ENCODE results near the gene PDZD7.

PDZD7 gene

GRCh38 chr10:101031128-101031795, at the start of gene PDZD7, which contains the start of gene SFXN3:
Gene PDZD7 (minus strand): TSS chr10:101031129. CDS start chr10:101030219, 910 bp downstream.
Gene SFXN3 (plus strand): TSS chr10:101031234. CDS start chr10:101034695, 3,461 bp downstream.
- DNase-seq, result peak; percentile 97 to 98

DNA sequence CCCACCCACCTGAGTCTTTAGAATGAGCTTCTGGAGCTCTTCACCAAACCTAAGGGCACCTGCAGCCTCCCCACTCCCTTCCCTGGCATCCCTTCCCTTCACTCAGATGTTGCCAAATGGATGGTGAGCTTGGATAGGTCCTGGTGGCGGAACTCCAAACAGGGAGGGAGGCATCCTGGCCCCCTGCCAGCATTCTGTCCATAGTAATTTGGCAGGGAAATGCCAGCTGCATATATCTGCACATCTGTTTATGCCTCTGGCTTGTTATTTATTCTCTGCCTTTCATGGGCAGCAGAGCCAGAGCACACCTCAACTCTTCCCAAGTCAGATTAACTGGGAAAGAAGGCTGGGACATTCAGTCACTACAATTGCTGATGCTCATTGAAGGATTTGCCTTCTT, 48.9 kb upstream of the PDZD7 start:
- no peak for DNase-seq

GRCh38 chr10:101076630-101077029, 45.7 kb upstream of the PDZD7 start:
- no peak for DNase-seq

GRCh38 chr10:101075775-101076174, 44.8 kb upstream of the PDZD7 start:
- no peak for DNase-seq

- DNase-seq, result no peak
Observed at GRCh38 chr10:101073631-101074030, 42.7 kb upstream of the PDZD7 start.

- DNase-seq, result no peak
Observed at GRCh38 chr10:101072923-101073322, 42.0 kb upstream of the PDZD7 start.

- no peak for DNase-seq
Observed at GRCh38 chr10:101071885-101072433, 41.0 kb upstream of the PDZD7 start.

GRCh38 chr10:101071267-101071884, 40.4 kb upstream of the PDZD7 start:
- DNase-seq, result peak; percentile 44 to 50

- no peak for DNase-seq
Observed at GRCh38 chr10:101070098-101070497, 39.2 kb upstream of the PDZD7 start.

DNA sequence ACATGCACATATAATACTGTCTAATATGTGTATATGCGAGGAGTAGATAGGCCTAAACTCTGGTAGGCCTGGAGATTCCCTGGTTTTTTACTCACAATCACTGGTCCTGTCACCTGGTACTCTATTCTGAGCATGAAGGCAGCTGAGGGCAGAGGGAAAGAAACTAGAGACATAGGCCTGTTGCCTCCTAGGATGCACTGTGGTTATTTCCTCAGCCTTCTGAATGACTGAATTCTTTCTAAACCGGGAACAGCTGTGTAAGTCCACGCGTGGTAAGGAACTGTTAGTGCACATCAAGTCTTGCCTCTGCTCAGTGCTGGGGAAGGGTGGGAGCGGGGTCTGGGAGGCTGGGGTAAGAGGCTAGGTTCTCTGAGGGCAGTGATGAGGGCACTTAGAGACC, 38.5 kb upstream of the PDZD7 start:
- no peak for DNase-seq

DNA sequence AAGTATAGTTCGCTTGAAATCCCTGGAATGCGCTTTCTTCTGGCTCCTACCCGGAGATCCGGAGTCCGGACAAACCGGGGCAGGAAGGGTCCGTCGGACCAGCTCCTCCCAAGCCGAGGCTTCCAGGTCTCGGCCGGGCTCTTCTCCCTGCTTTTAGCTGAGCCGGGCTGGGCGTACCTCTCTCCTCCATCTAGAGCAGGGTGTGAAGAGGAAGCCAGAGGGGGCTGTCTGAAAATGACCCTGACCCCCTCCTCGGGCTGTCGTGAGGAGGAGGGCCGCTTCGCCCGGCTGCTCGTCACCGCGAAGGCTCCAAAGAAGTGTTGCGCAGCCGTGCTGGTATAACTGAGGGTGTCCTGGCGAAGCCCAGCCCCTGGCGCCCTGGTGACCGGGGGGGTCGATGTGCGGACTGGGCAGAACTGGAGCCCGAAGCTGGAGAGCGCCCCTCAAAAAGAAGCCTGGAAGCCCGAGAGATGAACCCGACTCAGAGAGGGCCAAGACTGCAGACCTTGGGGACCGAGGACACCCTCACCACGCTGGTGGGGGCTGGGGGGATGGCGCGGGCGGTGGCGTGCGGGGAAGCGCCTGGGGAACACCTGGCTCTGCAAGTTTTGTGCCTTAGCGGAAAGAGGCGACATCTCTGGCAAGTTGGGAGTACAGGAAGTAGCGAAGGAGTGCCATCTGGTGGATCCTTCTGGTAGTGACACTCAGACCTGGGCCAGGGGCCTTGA, 36.6 kb upstream of the PDZD7 start:
- peak; percentile 87 to 89 for DNase-seq

GRCh38 chr10:101066896-101067355, 36.0 kb upstream of the PDZD7 start:
- DNase-seq, result no peak

DNA sequence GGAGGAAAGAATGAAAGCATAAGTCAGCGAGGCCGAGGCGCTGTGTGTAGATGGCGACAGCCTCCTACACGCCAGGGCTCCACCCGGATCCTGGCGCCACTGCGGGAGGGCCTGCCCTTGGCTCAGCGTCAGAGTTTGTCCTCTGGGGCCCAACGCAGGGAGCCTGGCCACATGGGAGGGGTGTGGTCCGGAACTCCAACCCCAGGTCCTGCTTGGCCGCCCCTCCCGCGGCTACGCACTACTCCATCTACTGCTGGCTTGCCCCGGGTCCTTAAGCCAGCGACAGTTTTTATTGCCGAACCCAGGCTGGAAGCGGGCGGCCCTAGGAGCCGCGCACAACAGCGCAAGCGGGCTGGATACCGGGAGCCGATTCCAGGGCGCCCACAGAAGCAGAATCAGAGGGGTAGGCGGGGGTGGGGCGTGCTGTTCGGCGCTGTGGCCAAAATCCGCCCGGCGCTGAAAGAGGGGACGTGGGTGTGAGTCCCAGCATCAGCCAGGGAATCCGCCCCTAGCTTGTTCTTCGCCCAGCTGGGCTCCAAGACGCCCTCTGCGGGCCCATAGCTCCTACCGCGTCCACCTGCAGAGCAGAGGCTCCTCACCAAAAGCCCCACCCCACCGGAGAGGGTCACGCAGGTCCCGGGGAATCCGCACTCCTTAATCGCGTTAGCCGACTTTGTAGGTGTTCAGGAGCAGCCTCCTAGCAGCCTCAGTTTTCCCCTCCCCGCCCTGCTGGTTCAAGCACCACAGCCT, 35.4 kb upstream of the PDZD7 start:
- peak; percentile 58 to 67 for DNase-seq

DNA sequence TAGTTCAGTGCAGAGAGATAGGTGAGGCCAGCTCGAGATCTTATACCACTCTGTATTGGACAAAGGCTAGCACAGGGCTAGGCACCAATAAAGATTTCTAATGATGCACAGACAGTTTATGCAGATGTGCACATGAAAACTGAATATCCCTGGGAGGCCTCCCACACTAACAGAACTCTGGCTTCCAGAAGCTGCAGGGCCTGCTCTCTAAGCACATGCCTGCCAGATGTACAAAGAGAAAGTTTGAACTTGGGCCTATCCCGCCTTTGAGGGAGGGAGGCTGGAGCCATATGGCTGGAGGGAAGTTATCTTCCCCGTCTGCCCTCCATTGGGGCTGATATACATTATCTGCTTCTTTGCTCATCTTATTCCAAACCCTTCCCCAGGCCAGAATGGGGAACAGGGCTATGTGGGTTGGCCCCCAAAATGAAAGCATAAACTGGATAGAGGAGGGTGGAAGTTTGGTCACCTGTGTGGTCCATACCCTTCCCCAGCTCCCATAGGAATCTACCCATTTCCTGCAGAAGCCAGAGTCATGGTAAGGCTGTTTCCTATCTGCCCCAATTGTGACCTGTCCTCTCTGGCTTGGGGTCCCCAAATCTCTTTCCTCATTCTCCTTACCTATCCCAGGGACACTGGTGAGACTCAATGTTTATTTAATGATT, 34.7 kb upstream of the PDZD7 start:
- DNase-seq, result no peak

DNA sequence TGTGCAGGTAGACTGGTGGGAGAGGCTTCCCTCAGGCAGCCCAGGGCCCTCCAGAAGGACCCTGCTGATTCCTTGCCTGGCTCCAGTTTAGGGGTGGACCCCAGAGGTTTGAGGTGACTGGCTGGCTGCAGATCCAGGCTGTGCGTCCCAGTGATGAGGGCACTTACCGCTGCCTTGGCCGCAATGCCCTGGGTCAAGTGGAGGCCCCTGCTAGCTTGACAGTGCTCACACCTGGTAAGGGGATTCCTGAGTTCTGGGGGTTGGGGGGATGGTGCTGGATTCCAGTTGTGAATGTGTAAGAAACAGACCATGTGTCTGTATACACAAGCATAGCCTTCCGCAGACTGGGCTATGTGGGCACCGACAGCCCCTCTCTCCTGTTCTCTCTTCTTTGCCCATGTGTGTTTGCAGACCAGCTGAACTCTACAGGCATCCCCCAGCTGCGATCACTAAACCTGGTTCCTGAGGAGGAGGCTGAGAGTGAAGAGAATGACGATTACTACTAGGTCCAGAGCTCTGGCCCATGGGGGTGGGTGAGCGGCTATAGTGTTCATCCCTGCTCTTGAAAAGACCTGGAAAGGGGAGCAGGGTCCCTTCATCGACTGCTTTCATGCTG, 33.6 kb upstream of the PDZD7 start:
- no peak for DNase-seq

GRCh38 chr10:101063548-101064414, 32.9 kb upstream of the PDZD7 start:
- no peak for DNase-seq

GRCh38 chr10:101063050-101063525, 32.2 kb upstream of the PDZD7 start:
- no peak for DNase-seq

DNA sequence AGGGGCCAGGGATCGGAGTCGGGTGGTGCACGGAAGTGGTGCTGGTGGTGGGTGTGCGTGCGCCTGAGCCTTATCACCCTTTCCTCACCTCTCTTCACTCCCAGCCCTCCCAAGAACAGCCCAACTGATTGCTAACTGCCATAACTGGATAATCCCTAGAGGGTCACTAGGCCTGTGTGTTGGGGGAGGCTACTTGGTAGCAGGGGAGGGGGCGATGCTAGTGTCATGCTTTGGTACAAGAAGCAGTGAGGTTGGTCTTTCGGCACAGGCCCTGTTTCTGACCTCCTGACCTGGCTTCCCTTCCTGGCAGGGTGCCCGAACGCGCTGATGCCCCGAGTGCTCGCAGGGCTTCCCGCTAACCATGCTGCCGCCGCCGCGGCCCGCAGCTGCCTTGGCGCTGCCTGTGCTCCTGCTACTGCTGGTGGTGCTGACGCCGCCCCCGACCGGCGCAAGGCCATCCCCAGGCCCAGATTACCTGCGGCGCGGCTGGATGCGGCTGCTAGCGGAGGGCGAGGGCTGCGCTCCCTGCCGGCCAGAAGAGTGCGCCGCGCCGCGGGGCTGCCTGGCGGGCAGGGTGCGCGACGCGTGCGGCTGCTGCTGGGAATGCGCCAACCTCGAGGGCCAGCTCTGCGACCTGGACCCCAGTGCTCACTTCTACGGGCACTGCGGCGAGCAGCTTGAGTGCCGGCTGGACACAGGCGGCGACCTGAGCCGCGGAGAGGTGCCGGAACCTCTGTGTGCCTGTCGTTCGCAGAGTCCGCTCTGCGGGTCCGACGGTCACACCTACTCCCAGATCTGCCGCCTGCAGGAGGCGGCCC, 31.5 kb upstream of the PDZD7 start:
- DNase-seq, result peak; percentile 74 to 80

- DNase-seq, result no peak
Observed at GRCh38 chr10:101061624-101062231, 30.8 kb upstream of the PDZD7 start, which contains the start of gene KAZALD1. Gene KAZALD1 (plus strand): TSS chr10:101061989. CDS start chr10:101062593, 604 bp downstream.
